Left kidney (tissue), 8 donors: ENCODE results near the gene WFDC8. TPM values are rescaled to one million over a fixed set of nuclear protein-coding genes. Genes with fewer than 3 reads are reported as not detected.
"Not testable (repeated sequence)": the region's sequence is repeated elsewhere in the genome, so short reads cannot be mapped to it uniquely, and the experiment has no call there.

Source experiments
- DNase-seq: peaks from one replicate; pipeline ENCODE4 v3.0.0-alpha.2; 2013
- long read RNA-seq, 8 donors: transcript quantifications; one replicate each; lab custom pipeline, GENCODE V29; 2026
- polyA plus RNA-seq: library from polyadenylated mRNA; unstranded; fragments of 120-200 nt; gene quantifications from one replicate; pipeline ENCODE4 v1.2.1, GENCODE V29; 2013; ENCODE audit not compliant: insufficient read length

The WFDC8 gene
- 0.13 TPM for polyA plus RNA-seq
- long read RNA-seq, donor 1, result 0 reads
- long read RNA-seq, donor 2, result 0 reads
- long read RNA-seq, donor 3, result 0 reads
- long read RNA-seq, donor 4, result 0 reads
- long read RNA-seq, donor 5, result 0 reads
- long read RNA-seq, donor 6, result 0 reads
- long read RNA-seq, donor 7, result 0 reads
- long read RNA-seq, donor 8, result 0 reads

- DNase-seq, result no peak
Observed at GRCh38 chr20:45579184-45579583, at the start of gene WFDC8. WFDC8 (minus strand) TSS chr20:45579284; CDS start chr20:45579247, 37 bp downstream.

- DNase-seq, result no peak
Observed at GRCh38 chr20:45626540-45626939, 47.5 kb upstream of the WFDC8 start.

- no peak for DNase-seq
Observed at GRCh38 chr20:45621593-45621992, 42.5 kb upstream of the WFDC8 start.

GRCh38 chr20:45617591-45617990 lies 38.5 kb upstream of the WFDC8 start:
- DNase-seq, result no peak

- DNase-seq, result no peak
Observed at GRCh38 chr20:45612314-45612713, 33.2 kb upstream of the WFDC8 start.

- peak; percentile 11 for DNase-seq
Observed at GRCh38 chr20:45611054-45611453, 32.0 kb upstream of the WFDC8 start.

- DNase-seq, result no peak
Observed at GRCh38 chr20:45607810-45608209, 28.7 kb upstream of the WFDC8 start.

- no peak for DNase-seq
Observed at GRCh38 chr20:45595235-45595634, 16.2 kb upstream of the WFDC8 start.

GRCh38 chr20:45593498-45593897 lies 14.4 kb upstream of the WFDC8 start:
- DNase-seq, result no peak

GRCh38 chr20:45592574-45593189 lies 13.6 kb upstream of the WFDC8 start:
- DNase-seq, result peak; percentile 26

- no peak for DNase-seq
Observed at GRCh38 chr20:45589725-45590124, 10.6 kb upstream of the WFDC8 start.

- DNase-seq, result no peak
Observed at GRCh38 chr20:45588800-45589199, 9.7 kb upstream of the WFDC8 start.

GRCh38 chr20:45585986-45586385 lies 6.9 kb upstream of the WFDC8 start:
- not testable (repeated sequence) for DNase-seq

- DNase-seq, result not testable (repeated sequence)
Observed at GRCh38 chr20:45584294-45584693, 5.2 kb upstream of the WFDC8 start.

- no peak for DNase-seq
Observed at GRCh38 chr20:45583502-45583901, 4.4 kb upstream of the WFDC8 start.

GRCh38 chr20:45581702-45582101 lies 2.6 kb upstream of the WFDC8 start:
- no peak for DNase-seq

GRCh38 chr20:45578231-45578630 lies 853 bp downstream of the WFDC8 start:
- DNase-seq, result no peak

- peak; percentile 8 for DNase-seq
Observed at GRCh38 chr20:45576995-45577394, 2.1 kb downstream of the WFDC8 start.

GRCh38 chr20:45575931-45576330 lies 3.2 kb downstream of the WFDC8 start:
- no peak for DNase-seq

- DNase-seq, result not testable (repeated sequence)
Observed at GRCh38 chr20:45569650-45570049, 9.4 kb downstream of the WFDC8 start.

GRCh38 chr20:45564760-45565276 lies 14.3 kb downstream of the WFDC8 start:
- no peak for DNase-seq

- no peak for DNase-seq
Observed at GRCh38 chr20:45555198-45555597, 23.9 kb downstream of the WFDC8 start.

GRCh38 chr20:45552456-45552855 lies 26.6 kb downstream of the WFDC8 start:
- DNase-seq, result no peak

- no peak for DNase-seq
Observed at GRCh38 chr20:45550765-45551164, 28.3 kb downstream of the WFDC8 start.
